Keratinocyte (primary cell): ENCODE measurements around the gene TARDBP. TPM values are rescaled to one million over a fixed set of nuclear protein-coding genes. Genes with fewer than 3 reads are reported as not detected.
"Not testable (repeated sequence)": the region's sequence is repeated elsewhere in the genome, so short reads cannot be mapped to it uniquely, and the experiment has no call there.

Source experiments
- DNase-seq: peaks from one replicate; pipeline ENCODE4 v3.0.0-alpha.2; 2011; ENCODE audit warnings: low read depth, missing footprints, low spot score
- FAIRE-seq: peaks from 2 replicates; lab custom pipeline; 2011; peaks lifted over from hg19 to GRCh38; lab: Jason Lieb, UNC
- H2AFZ ChIP-seq: 2 replicates; pipeline ENCODE4 v1.6.0; 2012; ENCODE audit warnings: low read length, control low read depth, inconsistent platforms; ENCODE audit not compliant: control insufficient read depth
- H3K27ac ChIP-seq: 2 replicates; pipeline ENCODE4 v1.5.1; 2011; ENCODE audit warnings: low read length; ENCODE audit not compliant: control insufficient read depth, insufficient read depth
- H3K27me3 ChIP-seq: 3 replicates; pipeline ENCODE4 v1.6.0; 2011; ENCODE audit warnings: low read length; ENCODE audit not compliant: control insufficient read depth, insufficient read depth; ENCODE audit errors: extremely low read depth
- H3K36me3 ChIP-seq, 2 experiments: 2 replicates in 1 of 2; 3 replicates in 1 of 2; pipeline ENCODE4 v1.5.1; 2011; ENCODE audit warnings: low read length in 2 of 2, mild to moderate bottlenecking in 1 of 2; ENCODE audit not compliant: control insufficient read depth in 2 of 2, insufficient read depth in 2 of 2; ENCODE audit errors: extremely low read depth in 1 of 2
- H3K4me1 ChIP-seq: 3 replicates; pipeline ENCODE4 v1.5.1; 2011; ENCODE audit warnings: low read length; ENCODE audit not compliant: control insufficient read depth, insufficient read depth; ENCODE audit errors: extremely low read depth
- H3K4me2 ChIP-seq: 3 replicates; pipeline ENCODE4 v1.6.0; 2011; ENCODE audit warnings: low read depth, low read length; ENCODE audit not compliant: control insufficient read depth, insufficient read depth; ENCODE audit errors: extremely low read depth
- H3K4me3 ChIP-seq, 3 experiments: fragments of 200-600 bp in 1 of 3; sonication (generic) in 1 of 3; 2 replicates in 2 of 3; 3 replicates in 1 of 3; pipeline ENCODE4 v1.5.1; 2011 to 2016; ENCODE audit warnings: low read length in 3 of 3, mild to moderate bottlenecking in 3 of 3, control low read depth in 2 of 3, inconsistent platforms in 1 of 3, low read depth in 1 of 3, mixed read lengths in 1 of 3, mixed run types in 1 of 3, moderate library complexity in 1 of 3; ENCODE audit not compliant: control insufficient read depth in 2 of 3, insufficient read depth in 2 of 3; ENCODE audit errors: extremely low read depth in 1 of 3
- H3K79me2 ChIP-seq: 2 replicates; pipeline ENCODE4 v1.6.0; 2012; ENCODE audit warnings: low read length; ENCODE audit not compliant: control insufficient read depth, insufficient read depth
- H3K9ac ChIP-seq: 3 replicates; pipeline ENCODE4 v1.6.0; 2011; ENCODE audit warnings: low read length; ENCODE audit not compliant: control insufficient read depth, insufficient read depth; ENCODE audit errors: extremely low read depth
- H3K9me1 ChIP-seq: 3 replicates; pipeline ENCODE4 v1.6.0; 2011; ENCODE audit warnings: low read length; ENCODE audit not compliant: control insufficient read depth, insufficient read depth; ENCODE audit errors: extremely low read depth
- H3K9me3 ChIP-seq: 2 replicates; pipeline ENCODE4 v1.5.1; 2012; ENCODE audit warnings: low read depth, low read length; ENCODE audit not compliant: control insufficient read depth
- H4K20me1 ChIP-seq: 3 replicates; pipeline ENCODE4 v1.6.0; 2011; ENCODE audit warnings: low read length; ENCODE audit not compliant: control insufficient read depth, insufficient read depth; ENCODE audit errors: extremely low read depth
- EZH2 ChIP-seq: IDR thresholded peaks from one replicate; pipeline ENCODE4 v1.6.1; 2012; ENCODE audit warnings: inconsistent platforms, mild to moderate bottlenecking, low read length, moderate library complexity
- dilution Hi-C: fragments of 300-500 bp; cut with MboI; formaldehyde crosslinking; loops from one replicate; pipeline ENCODE4 v1.7.0; 2020; ENCODE audit warnings: low sequenced_read_pairs; ENCODE audit not compliant: extremely low pct_ligation_motif_present
- polyA plus RNA-seq, 5 experiments: library from polyadenylated mRNA; depleted of rRNA in 3 of 5; stranded (reverse) in 3 of 5; stranded (forward) in 1 of 5; unstranded in 1 of 5; fragments of >200 nt; gene quantifications; 1 replicate in 1 of 5; 2 replicates in 3 of 5; 3 replicates in 1 of 5; pipeline versions ENCODE4 v1.2.1 to v1.2.3, GENCODE V29; 2011 to 2012; ENCODE audit warnings: missing spikeins in 2 of 5, low read depth in 1 of 5, low replicate concordance in 1 of 5
- TF ChIP-seq, protein P1 (sequence below), 3 experiments: IDR thresholded peaks in 1 of 3; conservative IDR thresholded peaks in 1 of 3; optimal IDR thresholded peaks in 1 of 3; 2 replicates in 2 of 3; 3 replicates in 1 of 3; pipeline versions ENCODE3 to v1.5.1; 2011; ENCODE audit warnings: low read length in 3 of 3, mild to moderate bottlenecking in 3 of 3, moderate library complexity in 2 of 3, control low read depth in 1 of 3, inconsistent platforms in 1 of 3; ENCODE audit not compliant: insufficient read depth in 2 of 3; ENCODE audit errors: extremely low read depth in 1 of 3

The TARDBP gene
- polyA plus RNA-seq, 1 donor (not counting 4 experiments of a cell fraction or from before 2014, with no cell fraction given): 177 TPM

DNA sequence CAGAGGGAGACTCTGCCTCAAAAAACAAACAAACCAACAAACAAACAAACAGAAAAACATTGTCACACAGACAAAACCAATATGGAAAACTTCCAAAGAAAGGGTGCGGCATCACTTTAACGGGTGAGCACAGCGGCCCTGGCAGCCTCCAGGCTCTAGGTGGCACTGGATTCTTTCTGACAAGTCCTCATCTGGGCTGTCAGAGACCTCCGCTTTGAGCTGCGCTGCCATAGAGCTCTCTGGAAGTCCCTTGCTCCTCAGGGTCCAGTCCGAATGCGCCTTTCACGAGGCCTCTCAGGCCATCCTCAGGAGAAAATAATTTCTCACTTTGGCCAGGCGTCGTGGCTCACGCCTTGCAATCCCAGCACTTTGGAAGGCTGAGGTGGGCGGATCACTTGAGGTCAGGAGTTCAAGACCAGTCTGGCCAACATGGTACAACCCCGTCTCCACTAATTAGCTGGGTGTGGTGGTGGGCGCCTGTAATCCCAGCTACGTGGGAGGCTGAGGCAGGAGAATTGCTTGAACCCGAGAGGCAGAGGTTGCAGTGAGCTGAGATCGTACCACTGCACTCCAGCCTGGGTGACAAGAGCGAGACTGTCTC, 51.6 kb downstream of the TARDBP start:
- FAIRE-seq, H3K9ac ChIP-seq, dilution Hi-C loops, DNase-seq, H4K20me1 ChIP-seq, H3K9me3 ChIP-seq, H3K27ac ChIP-seq, H2AFZ ChIP-seq, H3K4me1 ChIP-seq, H3K27me3 ChIP-seq, H3K4me3 ChIP-seq, H3K4me2 ChIP-seq, H3K9me1 ChIP-seq: not testable (repeated sequence)
- H3K36me3 ChIP-seq: peaks cover 21 to 32% of the 10 kb centered on the region in 2 experiments
- peaks cover 15% of the 10 kb centered on the region for H3K79me2 ChIP-seq
- TF ChIP-seq, protein P1, sequence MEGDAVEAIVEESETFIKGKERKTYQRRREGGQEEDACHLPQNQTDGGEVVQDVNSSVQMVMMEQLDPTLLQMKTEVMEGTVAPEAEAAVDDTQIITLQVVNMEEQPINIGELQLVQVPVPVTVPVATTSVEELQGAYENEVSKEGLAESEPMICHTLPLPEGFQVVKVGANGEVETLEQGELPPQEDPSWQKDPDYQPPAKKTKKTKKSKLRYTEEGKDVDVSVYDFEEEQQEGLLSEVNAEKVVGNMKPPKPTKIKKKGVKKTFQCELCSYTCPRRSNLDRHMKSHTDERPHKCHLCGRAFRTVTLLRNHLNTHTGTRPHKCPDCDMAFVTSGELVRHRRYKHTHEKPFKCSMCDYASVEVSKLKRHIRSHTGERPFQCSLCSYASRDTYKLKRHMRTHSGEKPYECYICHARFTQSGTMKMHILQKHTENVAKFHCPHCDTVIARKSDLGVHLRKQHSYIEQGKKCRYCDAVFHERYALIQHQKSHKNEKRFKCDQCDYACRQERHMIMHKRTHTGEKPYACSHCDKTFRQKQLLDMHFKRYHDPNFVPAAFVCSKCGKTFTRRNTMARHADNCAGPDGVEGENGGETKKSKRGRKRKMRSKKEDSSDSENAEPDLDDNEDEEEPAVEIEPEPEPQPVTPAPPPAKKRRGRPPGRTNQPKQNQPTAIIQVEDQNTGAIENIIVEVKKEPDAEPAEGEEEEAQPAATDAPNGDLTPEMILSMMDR (optimal IDR thresholded peaks at IDR 0.05 in 1 of 3, IDR thresholded peaks at IDR 0.05 in 1 of 3, conservative IDR thresholded peaks at IDR 0.05 in 1 of 3; ENCODE audit: extremely low read depth in 1 of 3, insufficient read depth in 2 of 3, low read length in 3 of 3): peak; percentile 17 to 29 (median 24)

DNA sequence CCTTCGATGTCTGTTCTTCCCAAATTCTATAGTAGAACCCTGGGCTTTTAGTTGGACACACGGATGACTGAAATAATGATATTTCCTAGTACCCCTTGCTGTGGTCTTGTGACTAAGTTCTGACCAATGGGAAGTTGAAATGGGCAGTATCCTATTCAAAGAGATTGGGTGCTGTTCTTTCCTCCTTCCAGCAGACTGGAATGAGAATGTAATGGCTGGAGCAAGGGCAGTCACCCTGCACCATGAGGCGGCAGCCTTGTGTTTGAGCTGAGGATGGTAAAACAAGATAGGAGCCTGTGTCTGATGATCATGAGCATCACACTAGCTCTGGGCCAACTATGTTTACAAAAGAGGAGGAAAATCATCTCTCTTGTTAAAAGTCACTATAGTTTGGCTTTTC, 52.5 kb downstream of the TARDBP start:
- FAIRE-seq: no peak
- no peak for TF ChIP-seq EZH2
- TF ChIP-seq, protein P1 (optimal IDR thresholded peaks at IDR 0.05 in 1 of 3, IDR thresholded peaks at IDR 0.05 in 1 of 3, conservative IDR thresholded peaks at IDR 0.05 in 1 of 3; ENCODE audit: extremely low read depth in 1 of 3, insufficient read depth in 2 of 3, low read length in 3 of 3): no peak
- Histone ChIP-seq H3K9me3 (no peaks in the 10 kb centered on the region), H3K9me1 (no peaks in the 10 kb centered on the region), H4K20me1 (no peaks in the 10 kb centered on the region), H2AFZ (no peak overlapping the region), H3K4me2 (no peak overlapping the region), H3K27me3 (no peaks in the 10 kb centered on the region), H3K79me2 (peaks cover 9% of the 10 kb centered on the region), H3K9ac (no peak overlapping the region), H3K36me3 (peaks cover 27 to 41% of the 10 kb centered on the region in 2 experiments), H3K27ac (no peak overlapping the region), H3K4me1 (peaks cover 10% of the 10 kb centered on the region), H3K4me3 (no peak overlapping the region)
- dilution Hi-C loops: no loop called here
- no peak for DNase-seq
